Left lung (tissue), 10 donors: ENCODE measurements around the gene SEMA4A. TPM values are rescaled to one million over a fixed set of nuclear protein-coding genes. Genes with fewer than 3 reads are reported as not detected.

ENCODE experiments used
- ATAC-seq: fragments of 200-7000 bp; cut with Tn5 transposase; one replicate; pipeline ENCODE4 v1.9.1; 2020; ENCODE audit warnings: moderate library complexity
- DNase-seq, 4 donors: peaks; one replicate each; pipeline ENCODE4 v3.0.0-alpha.2; 2013 to 2020
- H3K27ac ChIP-seq, 2 donors: fragments of 200-600 bp; sonication (generic) in 1 of 2; one replicate each; pipeline versions ENCODE4 v1.5.0 to v1.8.0; 2020 to 2021
- H3K27me3 ChIP-seq, 2 donors: fragments of 200-600 bp; sonication (generic) in 1 of 2; one replicate each; pipeline versions ENCODE4 v1.5.0 to v1.8.0; 2020 to 2021
- H3K36me3 ChIP-seq, 2 donors: fragments of 200-600 bp; sonication (generic) in 1 of 2; one replicate each; pipeline versions ENCODE4 v1.5.0 to v1.8.0; 2020 to 2021
- H3K4me1 ChIP-seq, 2 donors: fragments of 200-600 bp; one replicate each; pipeline ENCODE4 v1.8.0; 2021
- H3K4me3 ChIP-seq, 2 donors: fragments of 200-600 bp; sonication (generic) in 1 of 2; one replicate each; pipeline versions ENCODE4 v1.5.0 to v1.8.0; 2020 to 2021; ENCODE audit warnings: mild to moderate bottlenecking in 1 of 2
- H3K9me3 ChIP-seq, 2 donors: fragments of 200-600 bp; sonication (generic) in 1 of 2; one replicate each; pipeline versions ENCODE4 v1.5.0 to v1.8.0; 2020 to 2021
- CTCF ChIP-seq, 2 donors: fragments of 200-600 bp; sonication (generic) in 1 of 2; IDR thresholded peaks; one replicate each; pipeline versions ENCODE4 v1.5.0 to v1.8.0; 2021; ENCODE audit warnings: antibody characterized with exemption in 2 of 2
- intact Hi-C, 2 donors: fragments of 100-400 bp; cut with DNase I; formaldehyde crosslinking; loops; one replicate each; pipeline versions ENCODE4 v1.11.2 to v1.14.2; 2022
- polyA plus RNA-seq, 6 donors: library from polyadenylated mRNA; unstranded; fragments of 120-200 nt; gene quantifications; one replicate each; pipeline ENCODE4 v1.2.1, GENCODE V29; 2013; ENCODE audit not compliant: insufficient read length in 6 of 6
- total RNA-seq, 2 donors: library from RNA; stranded (reverse); fragmentation: NEBNext Ultra II Directional; extraction: Animal tissue kit (Norgen Biotek cat#: 25700); gene quantifications; one replicate each; pipeline ENCODE4 v1.2.1, GENCODE V29; 2021
- donor health status: DM: no; HTN: yes; CAD: no.
- donor health status: DM: no; HTN: no; CAD: no.

The SEMA4A gene
- total and polyA plus RNA-seq, 8 donors, result 18.3 to 41.3 (median 25.2) TPM

- intact Hi-C loops, result no loop called here
- no peak overlapping the region for H3K27ac ChIP-seq
Measured at GRCh38 chr1:156196445-156196844, 43.1 kb downstream of the SEMA4A start.

GRCh38 chr1:156198831-156199349 is 45.5 kb downstream of the SEMA4A start:
- ATAC-seq (no peak), DNase-seq (no peak)
- no peak overlapping the region for H3K4me3 ChIP-seq
- H3K4me1 ChIP-seq, result peaks cover 5 to 76% of the 10 kb centered on the region in 2 donors
- H3K27ac ChIP-seq, result no peak overlapping the region
- no peaks in the 10 kb centered on the region for H3K27me3 ChIP-seq
- H3K36me3 ChIP-seq, result peaks cover 0 to 58% of the 10 kb centered on the region in 2 donors
- TF ChIP-seq CTCF (IDR thresholded peaks at IDR 0.05), result no peak
- no peaks in the 10 kb centered on the region for H3K9me3 ChIP-seq
- intact Hi-C loops, result no loop called here

More at GRCh38 chr1:156196445-156196844, 43.1 kb downstream of the SEMA4A start:
- peaks cover 0 to 38% of the 10 kb centered on the region in 2 donors for H3K36me3 ChIP-seq
- TF ChIP-seq CTCF (IDR thresholded peaks at IDR 0.05), result no peak
- ATAC-seq (no peak), DNase-seq (no peak)
- H3K4me3 ChIP-seq, result no peak overlapping the region
- H3K9me3 ChIP-seq, result no peaks in the 10 kb centered on the region
- peaks cover 5 to 68% of the 10 kb centered on the region in 2 donors for H3K4me1 ChIP-seq
- no peaks in the 10 kb centered on the region for H3K27me3 ChIP-seq

GRCh38 chr1:156200044-156200443 is 46.7 kb downstream of the SEMA4A start:
- DNase-seq, result no peak
- Histone ChIP-seq H3K36me3 (peaks cover 0 to 69% of the 10 kb centered on the region in 2 donors), H3K4me1 (peaks cover 0 to 76% of the 10 kb centered on the region in 2 donors), H3K9me3 (no peaks in the 10 kb centered on the region), H3K27ac (no peak overlapping the region), H3K4me3 (no peak overlapping the region), H3K27me3 (no peaks in the 10 kb centered on the region)
- TF ChIP-seq CTCF (IDR thresholded peaks at IDR 0.05), result no peak
- ATAC-seq, result no peak
- intact Hi-C loops, result no loop called here

GRCh38 chr1:156203331-156203730 is 49.9 kb downstream of the SEMA4A start:
- H3K4me3 ChIP-seq, result no peak overlapping the region
- intact Hi-C loops, result loop anchor here in 1 of 2 donors (2.0 kb wide), 1 partner anchor 39 kb away; no protein-coding TSS in a partner anchor
- H3K27me3 ChIP-seq, result no peaks in the 10 kb centered on the region
- ATAC-seq (no peak), DNase-seq (no peak)
- peak overlapping the region in 1 of 2 donors; percentile 79 for H3K27ac ChIP-seq
- H3K4me1 ChIP-seq, result peaks cover 0 to 53% of the 10 kb centered on the region in 2 donors
- H3K36me3 ChIP-seq, result peaks cover 0 to 84% of the 10 kb centered on the region in 2 donors
- no peak for TF ChIP-seq CTCF (IDR thresholded peaks at IDR 0.05)
- no peaks in the 10 kb centered on the region for H3K9me3 ChIP-seq

- Histone ChIP-seq H3K4me1 (peaks cover 0 to 46% of the 10 kb centered on the region in 2 donors), H3K27ac (no peak overlapping the region), H3K9me3 (no peaks in the 10 kb centered on the region), H3K27me3 (no peaks in the 10 kb centered on the region), H3K4me3 (no peak overlapping the region), H3K36me3 (peaks cover 0 to 88% of the 10 kb centered on the region in 2 donors)
- no peak for TF ChIP-seq CTCF (IDR thresholded peaks at IDR 0.05)
- intact Hi-C loops, result no loop called here
- DNase-seq (no peak), ATAC-seq (no peak)
Measured at GRCh38 chr1:156204686-156205085, 51.3 kb downstream of the SEMA4A start.
